GM19397 (cell line): ENCODE data around the gene AGBL2.
A peak's percentile ranks its signal among the peaks of the same experiment; 100 is the strongest.
"Not testable (repeated sequence)": the region's sequence is repeated elsewhere in the genome, so short reads cannot be mapped to it uniquely, and the experiment has no call there.

ENCODE experiments used
- ATAC-seq: cut with Tn5 transposase; IDR thresholded peaks from one replicate; pipeline ENCODE4 v1.9.1; 2021; ENCODE audit warnings: mild to moderate bottlenecking, moderate library complexity; ENCODE audit not compliant: unreplicated experiment

AGBL2 gene

GRCh38 chr11:47715082-47715669, at the start of gene AGBL2:
Gene AGBL2 (minus strand): TSS chr11:47715369. CDS start chr11:47714650, 719 bp downstream.
- ATAC-seq: peak; percentile 100

- not testable (repeated sequence) for ATAC-seq
Measured at GRCh38 chr11:47759291-47759690, 44.1 kb upstream of the AGBL2 start.

DNA sequence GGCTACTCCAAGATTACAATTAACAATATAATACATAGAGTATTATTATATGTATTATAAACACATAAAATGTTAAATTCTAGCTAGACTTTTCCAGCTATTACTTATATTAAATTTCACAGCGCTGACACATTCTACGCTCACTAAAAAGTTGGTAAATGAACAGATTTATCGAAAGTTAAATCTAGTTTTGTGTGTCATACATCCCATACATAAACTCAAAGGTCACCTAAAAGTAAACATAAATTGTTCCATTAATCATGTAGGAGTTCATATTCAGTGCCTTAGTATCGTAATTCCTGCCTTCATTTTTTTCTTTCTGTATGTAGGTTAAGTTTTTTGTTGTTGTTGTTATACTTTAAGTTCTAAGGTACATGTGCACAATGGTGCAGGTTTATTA, 41.0 kb upstream of the AGBL2 start:
- ATAC-seq: no peak

DNA sequence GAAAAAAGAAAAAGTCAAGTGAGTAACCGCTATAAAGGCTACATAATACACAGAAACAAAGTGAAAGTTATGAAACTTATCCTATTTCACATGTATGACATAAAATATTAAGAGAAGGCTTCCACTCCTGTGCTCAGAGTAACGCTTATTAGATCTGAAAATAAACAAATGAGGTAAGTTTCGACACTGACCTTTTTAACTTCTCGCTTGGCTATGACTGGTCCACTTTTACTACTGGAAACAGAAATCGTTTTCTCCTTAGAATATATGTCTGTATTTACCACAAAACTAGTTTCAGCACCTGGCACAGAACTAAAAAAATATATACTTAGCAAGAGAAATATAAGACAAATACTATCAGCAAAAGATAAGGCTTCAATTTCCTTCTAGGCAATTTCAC, 35.6 kb upstream of the AGBL2 start:
- no peak for ATAC-seq

- not testable (repeated sequence) for ATAC-seq
Measured at GRCh38 chr11:47742494-47742893, 27.3 kb upstream of the AGBL2 start.

- ATAC-seq: not testable (repeated sequence)
Measured at GRCh38 chr11:47737817-47738216, 22.6 kb upstream of the AGBL2 start.

GRCh38 chr11:47732271-47732670, 17.1 kb upstream of the AGBL2 start:
- no peak for ATAC-seq

DNA sequence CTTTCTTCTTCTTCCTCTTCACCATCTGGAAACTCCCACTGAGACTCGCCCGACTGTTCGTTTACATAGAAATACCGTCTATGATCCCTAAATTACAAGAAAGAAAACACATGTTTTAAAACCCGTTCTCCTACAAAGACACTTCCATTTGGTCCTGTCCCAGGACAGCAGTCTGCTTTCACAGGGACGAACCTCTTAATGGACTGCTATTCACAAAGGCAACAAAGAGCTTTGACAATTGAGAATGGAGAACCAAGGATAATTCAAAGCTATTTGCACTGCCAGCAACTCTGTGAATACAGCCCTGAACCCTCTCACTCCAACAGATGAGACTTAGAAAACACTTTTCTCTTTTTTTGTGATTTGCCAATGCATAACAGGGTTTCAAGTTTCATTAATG, 16.3 kb upstream of the AGBL2 start:
- no peak for ATAC-seq

DNA sequence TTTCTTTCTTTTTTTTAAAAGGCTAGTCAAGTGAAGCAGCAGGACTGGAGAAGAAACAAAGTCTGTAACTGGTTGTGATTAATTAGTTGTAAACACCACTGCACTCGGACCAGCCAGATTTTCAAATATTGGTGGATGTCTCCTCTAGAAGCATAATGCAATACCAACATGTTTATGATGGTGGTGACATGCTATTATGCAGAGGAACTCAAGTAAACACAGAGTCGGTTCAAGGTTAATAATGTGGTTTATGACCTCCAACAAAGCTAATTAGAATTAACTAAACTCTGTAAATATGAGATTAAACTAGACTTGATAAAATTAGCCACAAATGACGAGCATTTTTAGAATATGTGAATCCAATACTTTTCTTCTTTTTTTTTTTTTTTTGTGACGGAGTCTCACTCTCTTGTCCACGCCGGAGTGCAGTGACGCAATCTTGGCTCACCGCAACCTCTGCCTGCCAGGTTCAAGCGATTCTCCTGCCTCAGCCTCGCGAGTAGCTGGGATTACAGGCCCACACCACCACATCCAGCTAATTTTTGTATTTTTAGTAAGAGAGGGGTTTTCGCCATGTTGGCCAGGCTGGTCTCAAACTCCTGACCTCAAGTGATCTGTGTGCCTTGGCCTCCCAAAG, 11.8 kb upstream of the AGBL2 start:
- ATAC-seq: no peak

DNA sequence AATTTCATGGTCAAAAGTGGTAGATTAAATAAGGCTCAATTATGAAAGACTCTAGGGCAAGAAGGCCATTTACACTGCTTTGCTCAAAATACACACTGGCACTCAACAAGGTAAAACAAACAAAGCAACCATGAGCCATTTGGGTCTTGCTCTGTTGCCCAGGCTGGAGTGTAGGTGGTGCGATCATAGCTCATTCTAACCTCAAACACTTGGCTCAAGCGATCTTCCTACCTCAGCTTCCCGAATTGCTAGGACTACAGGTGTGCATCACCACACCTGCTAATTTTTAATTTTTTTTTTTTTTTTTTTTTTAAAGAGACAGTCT, 10.9 kb upstream of the AGBL2 start:
- no peak for ATAC-seq

DNA sequence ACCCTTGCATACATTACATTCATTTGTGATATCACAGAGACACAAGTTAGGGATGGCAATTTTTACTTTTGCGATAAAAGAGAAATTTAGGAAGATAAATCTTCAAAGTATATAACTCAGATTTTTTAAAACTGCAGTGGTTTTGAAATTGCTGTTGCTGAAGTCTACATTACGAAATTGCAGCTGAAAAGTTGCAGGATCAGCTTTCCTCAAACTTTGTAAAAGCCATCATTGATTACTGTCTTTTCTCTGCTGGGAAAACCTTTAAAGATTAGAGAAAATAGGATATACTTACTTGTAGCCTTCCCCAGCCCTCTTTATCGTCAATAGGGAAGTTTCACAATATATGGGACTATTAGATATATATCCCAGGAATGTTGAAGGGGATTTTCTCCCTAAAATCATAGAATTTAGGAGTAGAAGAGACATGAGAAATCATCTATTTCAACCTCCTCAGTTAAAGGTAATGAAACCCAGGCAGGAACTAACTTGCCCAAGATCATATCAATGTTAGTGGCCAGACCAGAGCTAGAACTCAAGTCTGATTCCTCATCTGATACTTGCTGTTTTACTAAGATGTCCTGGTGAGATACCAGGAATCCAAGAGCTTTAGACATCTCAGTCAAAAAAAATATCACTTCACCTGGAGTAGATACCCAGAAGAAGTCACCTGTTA, 10.4 kb upstream of the AGBL2 start:
- ATAC-seq: no peak

DNA sequence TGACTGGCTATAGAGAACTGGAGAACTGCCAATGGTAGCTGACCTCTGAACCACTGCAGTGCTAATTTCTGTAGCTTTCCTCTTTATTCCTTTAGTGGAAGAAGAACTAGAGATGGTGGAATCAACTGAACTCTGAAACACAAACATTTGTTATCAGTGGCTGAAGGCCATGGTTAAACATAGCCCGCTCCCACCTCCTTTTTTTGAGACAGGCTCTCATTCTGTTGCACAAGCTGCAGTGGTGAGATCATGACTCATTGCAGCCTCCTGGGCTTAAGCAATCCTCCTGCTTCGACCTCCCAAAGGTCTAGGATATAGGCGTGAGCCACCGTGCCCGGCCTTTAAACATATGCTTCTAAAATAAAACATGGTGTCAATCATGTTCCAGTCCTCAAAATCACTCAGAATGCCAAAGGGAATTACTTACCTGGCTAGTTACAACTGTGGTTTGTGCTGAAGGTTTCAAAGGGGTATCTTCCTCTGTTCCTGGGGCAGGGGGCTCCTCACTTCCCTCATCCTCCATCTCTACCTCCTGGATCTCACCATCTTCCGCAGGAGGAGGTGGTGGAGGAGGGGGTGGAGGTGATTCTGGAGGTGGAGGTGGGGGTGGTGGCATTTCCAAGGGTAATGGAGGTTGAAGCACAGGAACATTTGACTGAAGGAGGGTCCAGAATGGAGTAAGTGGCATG, 9.0 kb upstream of the AGBL2 start:
- ATAC-seq: no peak

DNA sequence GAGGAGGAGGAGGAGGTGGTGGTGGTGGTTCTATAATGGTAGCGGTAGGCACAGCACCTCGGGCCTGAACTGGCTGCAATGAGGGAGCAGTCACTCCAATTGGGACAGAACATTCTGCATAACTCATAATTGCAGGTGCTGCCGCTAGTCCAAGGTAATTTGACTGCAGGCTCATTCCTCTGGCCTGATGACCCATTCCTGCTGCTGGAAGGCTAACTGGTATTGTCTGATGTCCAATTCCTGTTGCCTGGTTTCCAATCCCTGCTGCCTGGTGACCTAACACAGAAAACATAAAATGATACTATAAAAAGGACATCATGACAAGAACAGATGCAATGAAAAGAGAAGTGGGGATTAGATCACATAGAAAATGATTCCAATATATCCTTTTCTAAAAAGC, 7.9 kb upstream of the AGBL2 start:
- ATAC-seq: no peak

DNA sequence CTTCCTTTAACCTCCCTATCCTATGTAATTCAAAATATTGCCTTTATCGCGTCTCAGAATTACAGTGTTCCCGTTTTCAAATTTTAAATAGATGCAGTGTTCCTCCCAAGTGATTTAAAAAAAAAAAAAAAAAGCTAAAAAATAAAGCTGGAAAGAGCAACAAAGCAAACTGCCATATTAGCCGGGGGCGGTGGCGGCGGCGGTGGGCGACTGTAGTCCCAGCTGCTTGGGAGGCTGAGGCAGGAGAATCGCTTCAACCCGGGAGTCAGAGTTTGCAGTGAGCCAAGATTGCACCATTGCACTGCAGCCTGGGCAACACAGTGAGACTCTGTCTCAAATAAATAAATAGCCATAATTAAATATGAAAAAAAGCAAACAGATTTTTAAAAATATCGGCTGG, 5.5 kb upstream of the AGBL2 start:
- ATAC-seq: no peak

DNA sequence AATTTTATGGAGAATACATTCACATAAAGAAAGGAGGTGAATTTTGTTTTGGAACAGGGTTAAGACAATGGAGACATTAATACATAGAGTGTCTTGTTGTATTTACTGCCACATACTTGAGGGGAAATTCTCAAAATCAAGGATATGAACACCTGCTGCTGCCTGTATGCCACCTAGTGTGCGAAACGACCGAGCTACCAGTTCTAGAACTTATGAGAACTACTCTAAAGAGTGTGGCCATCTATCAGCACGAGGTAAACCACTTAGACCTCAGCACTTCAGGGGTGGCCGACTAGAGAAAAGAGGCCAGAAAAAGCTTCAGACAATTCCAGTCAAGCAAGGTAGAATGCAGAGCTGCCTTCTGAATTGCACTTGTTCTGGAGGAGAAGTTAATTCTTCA, 1.5 kb upstream of the AGBL2 start:
- no peak for ATAC-seq

DNA sequence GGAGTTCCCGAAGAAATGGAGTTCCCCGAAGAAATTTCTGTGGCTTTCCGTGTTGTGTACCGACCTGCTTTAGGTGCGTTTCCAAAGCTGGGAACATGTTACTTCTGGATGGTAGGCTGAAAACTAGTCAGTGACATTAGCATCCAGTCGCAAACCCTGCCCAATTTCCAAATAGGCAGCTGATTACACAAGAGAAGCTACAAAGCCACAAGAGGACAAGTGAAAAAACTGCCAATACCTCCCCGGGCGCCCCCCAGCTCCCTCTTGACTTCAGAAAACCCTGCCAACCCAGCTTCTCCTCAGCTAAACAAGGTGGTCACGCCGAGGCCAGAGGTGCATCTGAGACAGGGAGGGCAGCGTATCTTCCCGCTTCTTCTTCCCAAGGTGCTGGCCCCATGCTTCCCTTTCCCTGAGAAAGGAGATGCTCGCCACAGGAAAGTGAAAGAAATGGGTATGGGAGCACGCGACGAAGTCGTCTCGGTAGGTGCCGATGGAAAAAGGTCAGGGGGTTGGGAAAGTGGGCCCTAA, 551 bp downstream of the AGBL2 start:
- no peak for ATAC-seq

DNA sequence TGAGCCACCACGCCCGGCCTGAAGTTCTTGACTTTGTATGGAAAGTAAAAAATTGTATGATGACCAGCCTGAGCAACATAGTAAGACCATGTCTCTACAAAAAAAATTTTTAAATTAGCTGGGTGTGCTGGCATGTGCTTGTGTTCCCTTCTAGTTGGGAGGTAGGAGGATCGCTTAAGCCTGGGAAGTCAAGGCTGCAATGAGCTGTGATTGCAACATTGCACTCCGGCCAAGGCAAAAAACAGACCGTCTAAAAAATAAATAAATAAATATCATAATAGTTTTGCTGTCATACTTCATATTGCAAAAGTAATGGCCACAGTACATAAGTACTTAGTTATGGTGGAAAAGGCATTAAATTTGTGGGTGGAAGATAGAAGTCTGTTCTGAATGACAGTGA, 3.4 kb downstream of the AGBL2 start:
- no peak for ATAC-seq

- no peak for ATAC-seq
Measured at GRCh38 chr11:47711225-47711624, 3.9 kb downstream of the AGBL2 start.

GRCh38 chr11:47707275-47707786, 7.8 kb downstream of the AGBL2 start:
- ATAC-seq: not testable (repeated sequence)

DNA sequence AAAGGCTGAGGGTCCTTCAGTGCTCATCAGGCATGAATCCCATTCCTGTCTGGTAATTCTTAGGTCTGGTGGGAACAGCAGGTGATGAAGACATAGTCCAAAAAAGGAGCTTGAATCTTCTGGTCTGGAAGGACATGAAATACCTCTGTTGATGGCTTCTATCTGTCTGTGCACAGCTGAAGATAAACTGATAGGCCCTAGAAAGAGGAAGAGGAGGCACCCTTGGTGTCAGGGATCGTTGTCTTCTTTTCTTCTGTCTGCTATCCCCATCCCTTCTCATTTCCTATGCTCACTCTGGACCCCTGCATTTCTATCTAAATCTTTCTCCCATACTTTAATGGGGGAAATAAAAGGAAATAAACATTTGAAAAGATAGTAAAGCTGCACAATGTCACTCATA, 9.4 kb downstream of the AGBL2 start:
- ATAC-seq: no peak

DNA sequence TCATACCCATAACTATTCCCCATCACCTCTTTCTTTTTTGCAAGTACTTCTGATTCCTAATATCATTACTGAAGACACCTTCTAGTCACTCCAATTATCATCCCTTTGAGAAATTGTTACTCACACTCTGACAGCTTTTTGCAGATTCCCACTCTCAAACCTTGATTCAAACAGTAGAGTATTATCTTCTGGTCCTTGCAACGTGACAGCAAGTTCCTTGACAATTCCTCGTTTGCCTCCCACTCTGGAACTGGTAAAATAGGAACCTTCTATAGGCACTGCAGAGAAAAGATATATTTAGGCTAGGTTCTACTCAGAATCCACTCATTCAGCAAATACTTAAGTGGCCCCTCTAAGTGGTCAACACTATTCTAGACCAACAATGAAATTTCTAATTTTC, 23.2 kb downstream of the AGBL2 start:
- no peak for ATAC-seq

DNA sequence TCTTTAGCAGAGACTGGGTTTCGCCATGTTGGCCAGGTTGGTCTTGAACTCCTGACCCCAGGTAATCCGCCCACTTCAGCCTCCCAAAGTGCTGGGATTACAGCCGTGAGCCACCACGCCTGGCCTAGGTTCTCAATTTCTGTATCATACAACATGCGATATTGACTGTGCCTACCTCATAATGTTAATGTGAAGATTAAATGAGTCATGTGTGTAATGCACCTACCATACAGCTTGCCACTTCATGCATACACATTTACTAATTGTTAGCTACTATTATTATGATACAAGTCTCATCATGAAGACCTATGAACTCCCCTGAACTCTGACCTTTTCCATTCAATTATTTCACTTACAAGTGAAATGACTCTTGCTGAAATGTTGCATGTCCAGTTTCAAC, 25.7 kb downstream of the AGBL2 start:
- ATAC-seq: no peak
